ENCODE results near the gene MSANTD2. TPM values are rescaled to one million over a fixed set of nuclear protein-coding genes. Genes with fewer than 3 reads are reported as not detected.

MSANTD2 gene
- total RNA-seq, 1 donor from 2014 or later, result 18.7 TPM

- Histone ChIP-seq H3K36me3 (ENCODE audit: insufficient read depth, low read length) (no peaks in the 10 kb centered on the region), H3K27me3 (ENCODE audit: insufficient read depth, low read length) (peaks cover 28% of the 10 kb centered on the region), H3K4me1 (ENCODE audit: insufficient read depth, low read length) (peaks cover 16% of the 10 kb centered on the region), H4K20me1 (ENCODE audit: insufficient read depth, low read length) (peaks cover 17% of the 10 kb centered on the region), H3K4me2 (ENCODE audit: low read length) (no peak overlapping the region), H3K4me3 (ENCODE audit: insufficient read depth, low read depth, low read length) (no peak overlapping the region), H3K9me3 (ENCODE audit: insufficient read depth, low read depth, low read length) (no peaks in the 10 kb centered on the region), H3K9ac (ENCODE audit: low read length) (no peak overlapping the region), H3K27ac (ENCODE audit: low read depth, low read length) (no peak overlapping the region), H2AFZ (ENCODE audit: low read depth, low read length) (no peak overlapping the region), H3K79me2 (ENCODE audit: insufficient read depth, low read length) (no peaks in the 10 kb centered on the region)
- TF ChIP-seq EZH2 (IDR thresholded peaks at IDR 0.05; ENCODE audit: insufficient read depth, low read length) (no peak), CTCF (IDR thresholded peaks at IDR 0.05; ENCODE audit: insufficient read depth, low read depth, low read length) (no peak)
- DNase-seq (ENCODE audit: low read depth) (no peak), FAIRE-seq (no peak)
- H3K4me3 Mint-ChIP-seq (ENCODE audit: unreplicated experiment), result no peak overlapping the region
- peaks cover 3% of the 10 kb centered on the region for H3K36me3 Mint-ChIP-seq (ENCODE audit: low read depth, unreplicated experiment)
- peaks cover 53% of the 10 kb centered on the region for H3K27me3 Mint-ChIP-seq (ENCODE audit: low read depth, unreplicated experiment)
- H3K9me3 Mint-ChIP-seq (ENCODE audit: unreplicated experiment), result no peaks in the 10 kb centered on the region
- H3K4me1 Mint-ChIP-seq (ENCODE audit: low read depth, unreplicated experiment), result peaks cover 17% of the 10 kb centered on the region
- no peak overlapping the region for H3K27ac Mint-ChIP-seq (ENCODE audit: unreplicated experiment)
These were observed 42.9 kb downstream of the MSANTD2 start for GRCh38 chr11:124757320-124757719.

- Histone ChIP-seq H3K9me3 (ENCODE audit: insufficient read depth, low read depth, low read length) (no peaks in the 10 kb centered on the region), H2AFZ (ENCODE audit: low read depth, low read length) (no peak overlapping the region), H3K9ac (ENCODE audit: low read length) (no peak overlapping the region), H3K27ac (ENCODE audit: low read depth, low read length) (no peak overlapping the region), H3K79me2 (ENCODE audit: insufficient read depth, low read length) (no peaks in the 10 kb centered on the region), H3K27me3 (ENCODE audit: insufficient read depth, low read length) (peaks cover 26% of the 10 kb centered on the region), H3K4me3 (ENCODE audit: insufficient read depth, low read depth, low read length) (no peak overlapping the region), H3K36me3 (ENCODE audit: insufficient read depth, low read length) (no peaks in the 10 kb centered on the region), H3K4me2 (ENCODE audit: low read length) (no peak overlapping the region), H3K4me1 (ENCODE audit: insufficient read depth, low read length) (peaks cover 16% of the 10 kb centered on the region), H4K20me1 (ENCODE audit: insufficient read depth, low read length) (peaks cover 13% of the 10 kb centered on the region)
- Mint-ChIP-seq H3K27ac (ENCODE audit: unreplicated experiment) (no peak overlapping the region), H3K4me3 (ENCODE audit: unreplicated experiment) (no peak overlapping the region), H3K4me1 (ENCODE audit: low read depth, unreplicated experiment) (peaks cover 19% of the 10 kb centered on the region), H3K9me3 (ENCODE audit: unreplicated experiment) (no peaks in the 10 kb centered on the region), H3K27me3 (ENCODE audit: low read depth, unreplicated experiment) (peaks cover 54% of the 10 kb centered on the region), H3K36me3 (ENCODE audit: low read depth, unreplicated experiment) (peaks cover 3% of the 10 kb centered on the region)
- FAIRE-seq, result no peak
- no peak for DNase-seq (ENCODE audit: low read depth)
- TF ChIP-seq CTCF (IDR thresholded peaks at IDR 0.05; ENCODE audit: insufficient read depth, low read depth, low read length) (no peak), EZH2 (IDR thresholded peaks at IDR 0.05; ENCODE audit: insufficient read depth, low read length) (no peak)
These were observed 43.4 kb downstream of the MSANTD2 start for GRCh38 chr11:124756753-124757227.

- H3K9me3 Mint-ChIP-seq (ENCODE audit: unreplicated experiment), result no peaks in the 10 kb centered on the region
These were observed 44.0 kb downstream of the MSANTD2 start for GRCh38 chr11:124756033-124756752.

More at GRCh38 chr11:124756033-124756752, 44.0 kb downstream of the MSANTD2 start:
- Mint-ChIP-seq H3K36me3 (ENCODE audit: low read depth, unreplicated experiment) (peaks cover 3% of the 10 kb centered on the region), H3K27me3 (ENCODE audit: low read depth, unreplicated experiment) (peaks cover 54% of the 10 kb centered on the region), H3K27ac (ENCODE audit: unreplicated experiment) (no peak overlapping the region), H3K4me1 (ENCODE audit: low read depth, unreplicated experiment) (peaks cover 17% of the 10 kb centered on the region), H3K4me3 (ENCODE audit: unreplicated experiment) (no peak overlapping the region)
- FAIRE-seq (no peak), DNase-seq (ENCODE audit: low read depth) (no peak)
- Histone ChIP-seq H3K4me1 (ENCODE audit: insufficient read depth, low read length) (peaks cover 16% of the 10 kb centered on the region), H3K27ac (ENCODE audit: low read depth, low read length) (no peak overlapping the region), H3K4me3 (ENCODE audit: insufficient read depth, low read depth, low read length) (no peak overlapping the region), H4K20me1 (ENCODE audit: insufficient read depth, low read length) (peaks cover 7% of the 10 kb centered on the region), H3K79me2 (ENCODE audit: insufficient read depth, low read length) (no peaks in the 10 kb centered on the region), H3K9ac (ENCODE audit: low read length) (no peak overlapping the region), H3K9me3 (ENCODE audit: insufficient read depth, low read depth, low read length) (no peaks in the 10 kb centered on the region), H3K27me3 (ENCODE audit: insufficient read depth, low read length) (peaks cover 22% of the 10 kb centered on the region), H3K4me2 (ENCODE audit: low read length) (no peak overlapping the region), H2AFZ (ENCODE audit: low read depth, low read length) (no peak overlapping the region), H3K36me3 (ENCODE audit: insufficient read depth, low read length) (no peaks in the 10 kb centered on the region)
- TF ChIP-seq EZH2 (IDR thresholded peaks at IDR 0.05; ENCODE audit: insufficient read depth, low read length), result no peak
